Measurements from ENCODE around the gene PNPLA7.

The PNPLA7 gene

DNA sequence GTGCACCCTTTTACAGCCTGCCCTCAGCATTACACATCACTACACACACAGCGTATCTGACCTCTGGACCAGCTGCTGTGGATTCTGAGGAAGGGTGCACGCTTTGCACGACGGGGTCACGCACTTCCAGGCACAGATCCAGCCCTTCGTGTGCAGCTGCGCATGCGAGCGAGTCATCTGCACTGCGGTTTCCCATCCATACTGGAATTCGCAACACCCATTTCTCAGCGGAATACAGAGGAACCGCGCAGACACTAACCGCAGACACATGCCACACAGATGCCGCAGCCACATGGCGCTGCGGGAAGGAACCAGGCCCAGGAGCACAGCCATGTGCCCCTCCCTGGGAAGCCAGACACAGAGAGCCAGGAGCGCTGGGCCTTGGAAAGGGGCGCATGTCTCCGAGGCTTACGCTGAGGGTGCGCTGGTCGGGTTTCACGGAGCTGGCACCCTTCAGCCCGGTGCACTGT lies 43.5 kb downstream of the PNPLA7 start:
- Histone ChIP-seq H3K27me3 (ENCODE audit: insufficient read depth, low read depth, severe bottlenecking) (no peaks in the 10 kb centered on the region), H3K27ac (no peak overlapping the region), H3K4me3 (ENCODE audit: low read depth, low read length) (no peak overlapping the region), H3K9me3 (ENCODE audit: severe bottlenecking) (no peaks in the 10 kb centered on the region), H3K36me3 (no peaks in the 10 kb centered on the region)
- DNase-seq = no peak
- TF ChIP-seq, protein P1, sequence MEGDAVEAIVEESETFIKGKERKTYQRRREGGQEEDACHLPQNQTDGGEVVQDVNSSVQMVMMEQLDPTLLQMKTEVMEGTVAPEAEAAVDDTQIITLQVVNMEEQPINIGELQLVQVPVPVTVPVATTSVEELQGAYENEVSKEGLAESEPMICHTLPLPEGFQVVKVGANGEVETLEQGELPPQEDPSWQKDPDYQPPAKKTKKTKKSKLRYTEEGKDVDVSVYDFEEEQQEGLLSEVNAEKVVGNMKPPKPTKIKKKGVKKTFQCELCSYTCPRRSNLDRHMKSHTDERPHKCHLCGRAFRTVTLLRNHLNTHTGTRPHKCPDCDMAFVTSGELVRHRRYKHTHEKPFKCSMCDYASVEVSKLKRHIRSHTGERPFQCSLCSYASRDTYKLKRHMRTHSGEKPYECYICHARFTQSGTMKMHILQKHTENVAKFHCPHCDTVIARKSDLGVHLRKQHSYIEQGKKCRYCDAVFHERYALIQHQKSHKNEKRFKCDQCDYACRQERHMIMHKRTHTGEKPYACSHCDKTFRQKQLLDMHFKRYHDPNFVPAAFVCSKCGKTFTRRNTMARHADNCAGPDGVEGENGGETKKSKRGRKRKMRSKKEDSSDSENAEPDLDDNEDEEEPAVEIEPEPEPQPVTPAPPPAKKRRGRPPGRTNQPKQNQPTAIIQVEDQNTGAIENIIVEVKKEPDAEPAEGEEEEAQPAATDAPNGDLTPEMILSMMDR (IDR thresholded peaks at IDR 0.05; ENCODE audit: low read depth, low read length) = no peak

DNA sequence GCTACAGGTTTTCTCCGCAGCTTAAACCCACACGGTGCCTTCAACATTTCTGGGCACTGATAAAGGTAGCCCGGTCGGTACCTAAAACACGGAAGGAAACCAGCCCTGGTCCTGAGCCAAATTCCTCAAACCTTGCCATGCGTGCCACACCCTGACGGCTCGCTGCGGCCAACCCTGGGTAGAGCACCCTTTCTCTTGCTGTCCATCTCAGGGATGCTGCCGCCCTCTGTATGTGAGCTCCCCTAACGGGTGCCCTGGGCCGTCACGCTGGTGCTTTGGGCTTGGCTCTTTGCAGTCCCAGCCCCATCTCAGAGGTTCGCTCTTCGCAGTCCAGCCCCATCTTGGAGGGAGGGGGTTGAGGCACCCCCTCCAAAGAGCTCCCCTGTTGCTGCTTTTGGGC lies 43.9 kb downstream of the PNPLA7 start:
- Histone ChIP-seq H3K27ac (no peak overlapping the region), H3K9me3 (ENCODE audit: severe bottlenecking) (no peaks in the 10 kb centered on the region), H3K27me3 (ENCODE audit: insufficient read depth, low read depth, severe bottlenecking) (no peaks in the 10 kb centered on the region), H3K4me3 (ENCODE audit: low read depth, low read length) (no peak overlapping the region), H3K36me3 (no peaks in the 10 kb centered on the region)
- no peak for DNase-seq
- TF ChIP-seq, protein P1 (IDR thresholded peaks at IDR 0.05; ENCODE audit: low read depth, low read length) = no peak

DNA sequence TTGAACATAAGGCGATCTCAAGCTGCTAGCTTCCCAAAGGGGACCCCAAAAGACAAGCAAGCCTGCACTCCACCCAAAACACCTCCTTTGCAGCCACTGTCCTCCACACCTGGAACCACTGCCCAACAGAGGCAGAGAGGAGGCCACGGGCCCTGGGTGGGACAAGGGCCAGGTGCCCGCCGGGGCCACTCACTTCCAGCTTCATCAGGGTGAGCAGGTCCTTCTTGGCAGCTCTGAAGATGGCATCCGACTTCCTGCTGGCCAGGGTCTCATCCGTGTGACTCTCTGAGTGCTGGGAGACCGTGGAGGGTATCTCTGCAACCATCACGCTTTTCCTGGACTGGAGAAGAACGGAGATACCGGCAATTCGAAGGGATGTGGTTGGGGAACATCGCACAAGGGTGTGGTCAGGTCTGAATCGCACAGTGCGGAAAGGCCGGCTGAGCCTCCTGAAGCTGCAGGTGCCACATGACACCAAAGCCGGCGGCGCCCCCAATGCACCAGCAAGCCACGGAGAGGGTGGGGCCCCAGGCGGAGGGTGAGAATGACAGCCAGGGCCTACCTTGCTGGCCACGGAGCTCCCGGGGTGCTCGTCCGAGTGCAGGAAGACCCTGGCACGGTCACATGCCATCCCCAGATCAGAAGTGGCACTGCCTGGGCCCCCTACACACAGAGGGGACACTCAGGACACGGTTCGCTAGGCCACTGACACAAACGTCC lies 44.6 kb downstream of the PNPLA7 start:
- no peaks in the 10 kb centered on the region for H3K9me3 ChIP-seq (ENCODE audit: severe bottlenecking)
- H3K27me3 ChIP-seq (ENCODE audit: insufficient read depth, low read depth, severe bottlenecking) = no peaks in the 10 kb centered on the region
- no peak overlapping the region for H3K4me3 ChIP-seq (ENCODE audit: low read depth, low read length)
- TF ChIP-seq, protein P1 (IDR thresholded peaks at IDR 0.05; ENCODE audit: low read depth, low read length) = no peak
- no peak overlapping the region for H3K27ac ChIP-seq
- H3K36me3 ChIP-seq = no peaks in the 10 kb centered on the region
- no peak for DNase-seq

DNA sequence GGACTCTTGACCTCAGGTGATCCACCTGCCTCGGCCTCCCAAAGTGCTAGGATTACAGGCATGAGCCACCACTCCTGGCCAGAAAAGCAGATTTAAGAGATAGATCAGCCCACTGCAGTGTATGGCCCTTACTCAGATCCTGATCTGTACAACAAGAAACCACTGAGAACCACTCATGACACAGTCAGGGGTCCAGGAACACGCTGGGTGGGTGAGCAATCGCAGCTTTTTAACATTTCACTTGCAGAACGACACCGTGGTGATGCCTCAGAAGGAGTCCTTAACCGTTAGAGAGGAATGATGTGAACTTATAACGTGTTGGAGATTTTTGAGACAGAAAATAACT lies 45.8 kb downstream of the PNPLA7 start:
- Histone ChIP-seq H3K27me3 (ENCODE audit: insufficient read depth, low read depth, severe bottlenecking) (no peaks in the 10 kb centered on the region), H3K27ac (no peak overlapping the region), H3K4me3 (ENCODE audit: low read depth, low read length) (no peak overlapping the region), H3K9me3 (ENCODE audit: severe bottlenecking) (no peaks in the 10 kb centered on the region), H3K36me3 (no peaks in the 10 kb centered on the region)
- DNase-seq = no peak
- TF ChIP-seq, protein P1 (IDR thresholded peaks at IDR 0.05; ENCODE audit: low read depth, low read length) = no peak

DNA sequence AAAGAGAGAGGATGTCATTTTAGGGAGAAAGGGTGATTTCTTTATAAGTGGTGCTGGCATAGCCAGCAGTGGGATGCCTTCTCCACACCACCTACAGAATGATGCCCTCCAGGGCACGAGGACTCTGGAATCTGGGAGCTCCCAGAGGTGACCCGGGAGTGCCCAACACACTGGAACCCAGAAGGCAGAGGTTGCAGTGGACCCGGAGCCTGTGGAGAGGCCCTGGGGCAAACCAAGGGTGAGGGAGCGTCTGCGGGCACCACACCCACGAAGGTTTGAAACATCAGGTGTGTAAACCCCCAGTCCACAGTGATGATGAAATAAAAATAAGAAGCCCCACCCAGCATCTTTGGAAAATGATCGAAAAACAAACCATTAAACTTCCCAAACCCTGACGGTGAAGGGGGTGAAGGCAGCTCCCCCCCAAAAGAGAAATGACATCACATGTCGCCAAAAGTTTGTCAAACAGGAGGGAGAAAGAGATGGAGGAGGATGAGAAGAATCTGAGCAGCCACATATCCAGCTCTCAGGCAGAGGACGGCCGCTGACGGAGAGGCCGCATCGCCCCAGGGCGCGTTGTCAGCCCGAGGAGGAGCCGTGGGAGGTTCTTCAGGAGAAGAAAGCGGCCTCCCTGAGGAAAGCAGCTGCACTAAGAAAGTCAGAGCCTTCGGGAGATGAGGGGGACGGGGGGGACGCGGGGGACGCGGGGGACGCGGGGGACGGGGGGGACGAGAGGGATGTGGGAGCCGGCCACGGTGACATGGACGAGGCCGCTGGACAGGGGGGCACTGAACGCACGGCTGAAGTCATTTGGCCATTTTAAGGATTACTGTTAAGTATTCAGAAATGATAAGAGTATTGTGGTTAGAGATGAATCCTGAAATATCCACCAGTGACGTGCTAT lies 47.9 kb downstream of the PNPLA7 start:
- no peak for DNase-seq
- Histone ChIP-seq H3K27me3 (ENCODE audit: insufficient read depth, low read depth, severe bottlenecking) (no peaks in the 10 kb centered on the region), H3K27ac (no peak overlapping the region), H3K9me3 (ENCODE audit: severe bottlenecking) (no peaks in the 10 kb centered on the region), H3K4me3 (ENCODE audit: low read depth, low read length) (no peak overlapping the region), H3K36me3 (no peaks in the 10 kb centered on the region)
- TF ChIP-seq, protein P1 (IDR thresholded peaks at IDR 0.05; ENCODE audit: low read depth, low read length) = no peak
